ENCODE measurements around the gene NDUFAB1. TPM values are rescaled to one million over a fixed set of nuclear protein-coding genes. Genes with fewer than 3 reads are reported as not detected.

Gene NDUFAB1
- total RNA-seq (10 to 100 TPM; 23.0 to 28.3 TPM), total RNA-seq (16.3 to 137 (median 28.2) reads per million in 172 experiments)
- 62.9 TPM for polyA plus RNA-seq (2013, experiment 1 of 2)
- polyA plus RNA-seq (2013, experiment 2 of 2), result 55.4 TPM

DNA sequence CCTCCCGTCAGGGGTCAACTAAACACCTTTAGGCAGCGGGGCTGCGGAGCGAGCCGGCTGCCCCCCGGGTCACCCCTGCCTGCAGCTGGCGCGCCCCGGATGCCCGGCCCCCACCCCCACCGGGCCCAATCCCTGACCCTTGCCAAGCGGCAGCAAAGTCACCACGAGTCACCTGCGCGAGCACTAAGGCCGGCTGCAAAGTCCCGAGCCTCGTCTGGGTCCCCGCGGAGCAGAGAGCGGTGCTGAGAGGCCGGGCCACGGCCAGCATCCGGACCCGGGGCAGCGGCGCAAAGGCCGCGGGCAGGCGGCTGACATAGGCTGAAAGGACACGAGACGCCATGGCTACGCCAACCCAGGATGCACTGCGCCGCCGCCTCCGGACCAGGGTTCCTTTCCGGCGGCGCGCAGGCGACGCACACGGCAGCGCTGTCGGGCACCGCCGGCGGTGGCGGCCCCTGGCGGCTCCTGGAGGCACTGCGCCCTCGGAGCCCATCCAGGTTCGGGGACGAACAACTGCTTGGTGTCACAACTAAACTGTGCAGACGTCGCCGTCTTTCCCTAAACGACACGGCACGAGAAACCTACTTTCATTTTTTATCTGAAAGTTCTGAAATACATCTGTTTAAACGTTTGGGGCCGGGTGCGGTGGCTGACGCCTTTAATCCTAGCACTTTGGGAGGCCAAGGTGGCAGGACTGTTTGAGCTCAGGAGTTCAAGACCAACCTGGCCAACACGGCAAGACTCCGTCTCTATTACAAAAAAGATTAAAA is at the start of gene NDUFAB1:
NDUFAB1 (minus strand) TSS at position 366 of the 770 bp plus-strand sequence; CDS start at position 340, 26 bp downstream.
- Mint-ChIP-seq H3K9me3 (no peaks in the 10 kb centered on the region), H3K36me3 (ENCODE audit: low read depth) (peaks cover 21% of the 10 kb centered on the region), H3K27ac (peak within 1 kb of the TSS; percentile 73), H3K27me3 (no peaks in the 10 kb centered on the region), H3K4me3 (peak within 1 kb of the TSS; percentile 87), H3K4me1 (ENCODE audit: low read depth) (peaks cover 35% of the 10 kb centered on the region)
- intact Hi-C loops (cut with DNase I, micrococcal nuclease), result loop anchor here (1.0 to 2.0 kb wide), 4 partner anchors 39 to 143 kb away; partner anchors contain the start of genes EARS2 (in 2 of the 2), UBFD1 (in 2 of the 2), COG7 (in 1 of the 2) and DCTN5 (in 1 of the 2)
- Histone ChIP-seq H3K4me1 (ENCODE audit: insufficient read depth, low read length) (peaks cover 33% of the 10 kb centered on the region), H3K27me3 (ENCODE audit: control insufficient read depth in 1 of 2, insufficient read depth in 2 of 2, low read length in 2 of 2) (no peaks in the 10 kb centered on the region), H3K9me3 (ENCODE audit: control insufficient read depth in 1 of 2, insufficient read depth in 1 of 2, low read length in 2 of 2) (no peaks in the 10 kb centered on the region), H3K36me3 (ENCODE audit: insufficient read depth, low read length) (peaks cover 22% of the 10 kb centered on the region), H3K4me3 (ENCODE audit: low read length) (peak within 1 kb of the TSS; percentile 76), H3K27ac (ENCODE audit: low read depth in 1 of 2, low read length in 2 of 2) (peak within 1 kb of the TSS; percentile 54 to 59)
- DNase-seq (peak; percentile 81 to 95 (median 90)), ATAC-seq (ENCODE audit: poor library complexity) (peak; percentile 99)
- CTCF ChIA-PET, result interaction anchor here (0.7 to 1.7 kb wide), 7 partner anchors 14 to 143 kb away, joined by 3 to 13 read pairs (median 3); partner anchors contain the start of genes COG7, DCTN5, EARS2 and PALB2
- TF ChIP-seq CTCF (IDR thresholded peaks at IDR 0.05), result peak; percentile 99
- POLR2A ChIA-PET, result interaction anchor here (1.2 to 1.5 kb wide), 3 partner anchors 30 to 45 kb away, joined by 3 to 6 read pairs (median 4); partner anchors contain the start of genes DCTN5, EARS2, PALB2 and UBFD1

DNA sequence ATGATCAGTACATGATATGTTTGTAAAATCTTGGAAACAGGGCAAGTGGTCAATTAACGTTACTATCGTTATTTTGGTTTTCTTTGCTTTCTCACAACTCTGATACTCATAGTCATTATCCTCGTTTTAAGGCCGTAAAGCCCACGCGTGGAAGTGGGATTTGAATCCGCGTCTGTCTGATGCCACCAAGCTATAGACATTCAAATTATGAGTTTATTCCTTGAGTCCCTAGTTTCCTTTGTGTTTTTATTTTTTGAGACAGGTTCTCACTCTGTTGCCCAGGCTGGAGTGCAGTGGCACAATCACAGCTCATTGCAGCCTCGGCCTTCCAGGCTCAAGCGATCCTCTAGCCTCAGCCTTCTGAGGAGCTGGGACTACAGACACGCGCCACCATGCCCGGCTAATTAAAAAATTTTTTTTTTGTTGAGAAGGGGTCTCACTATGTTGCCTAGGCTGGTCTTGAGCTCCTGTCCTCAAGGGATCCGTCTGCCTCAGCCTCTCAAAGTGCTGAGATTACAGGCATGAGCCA is 46.2 kb upstream of the NDUFAB1 start:
- no peaks in the 10 kb centered on the region for H3K9me3 ChIP-seq (ENCODE audit: control insufficient read depth in 1 of 2, insufficient read depth in 1 of 2, low read length in 2 of 2)
- H3K9me3 Mint-ChIP-seq, result no peaks in the 10 kb centered on the region
- peaks cover 21% of the 10 kb centered on the region for H3K4me1 ChIP-seq (ENCODE audit: insufficient read depth, low read length)
- H3K4me3 ChIP-seq (ENCODE audit: low read length), result peak overlapping the region; percentile 93
- no peak for TF ChIP-seq CTCF (IDR thresholded peaks at IDR 0.05)
- ChIA-PET POLR2A (interaction anchor here (0.9 to 2.1 kb wide), 2 partner anchors 13 to 85 kb away, joined by 4 to 7 read pairs; partner anchors contain the start of genes EARS2 and UBFD1), CTCF (interaction anchor here (0.7 to 1.0 kb wide), 2 partner anchors 46 to 161 kb away, joined by 3 to 5 read pairs; partner anchors contain the start of gene NDUFAB1)
- H3K27me3 Mint-ChIP-seq, result no peaks in the 10 kb centered on the region
- peak overlapping the region; percentile 99 for H3K4me3 Mint-ChIP-seq
- peaks cover 28% of the 10 kb centered on the region for H3K36me3 ChIP-seq (ENCODE audit: insufficient read depth, low read length)
- H3K27ac ChIP-seq (ENCODE audit: low read depth in 1 of 2, low read length in 2 of 2), result peak overlapping the region; percentile 70 to 75
- H3K27ac Mint-ChIP-seq, result peak overlapping the region; percentile 96
- peaks cover 46% of the 10 kb centered on the region for H3K4me1 Mint-ChIP-seq (ENCODE audit: low read depth)
- ATAC-seq (ENCODE audit: poor library complexity), result no peak
- intact Hi-C loops (cut with DNase I, micrococcal nuclease), result loop anchor here in 1 of 2 experiments (5.0 kb wide), 1 partner anchor 190 kb away; the partner anchor contains the start of gene COG7
- H3K36me3 Mint-ChIP-seq (ENCODE audit: low read depth), result peaks cover 65% of the 10 kb centered on the region
- peak in 1 of 14 experiments; percentile 2 for DNase-seq
- no peaks in the 10 kb centered on the region for H3K27me3 ChIP-seq (ENCODE audit: control insufficient read depth in 1 of 2, insufficient read depth in 2 of 2, low read length in 2 of 2)

Data from CD4-positive, alpha-beta T cell (primary cell).